Measurements from ENCODE around the gene RAB24. TPM values are rescaled to one million over a fixed set of nuclear protein-coding genes. Genes with fewer than 3 reads are reported as not detected.

Gene RAB24
- total and polyA plus RNA-seq, 2 of the 4 experiments (the other 2 are of a cell fraction), result 18.5 to 60.8 TPM

GRCh38 chr5:177334781-177335700 is 31.5 kb upstream of the RAB24 start:
- H2AK5ac ChIP-seq (ENCODE audit: low read depth, low read length), result no peak overlapping the region
- H3K56ac ChIP-seq (ENCODE audit: extremely low read depth, insufficient read depth, low read length), result no peak overlapping the region
- POLR2A ChIA-PET (ENCODE audit: unreplicated experiment), result no interaction called here
- peaks cover 7 to 20% of the 10 kb centered on the region in 2 experiments for H3K79me1 ChIP-seq (ENCODE audit: low read depth in 1 of 2, low read length in 2 of 2)
- H2BK5ac ChIP-seq (ENCODE audit: low read depth, low read length, poor library complexity, severe bottlenecking), result no peak overlapping the region
- no peak overlapping the region for H4K91ac ChIP-seq (ENCODE audit: insufficient read depth, low read depth, low read length)
- H3K9me1 ChIP-seq (ENCODE audit: insufficient read depth, low read length), result 0 out of 2 replicates have a peak, but pooled peaks cover 4% of the 10 kb centered on the region
- H2AK9ac ChIP-seq (replicated peaks; ENCODE audit: low read depth, low read length, poor library complexity), result no peak overlapping the region
- no peaks in the 10 kb centered on the region for H3K9me3 ChIP-seq (ENCODE audit: control insufficient read depth, insufficient read depth, low read length)
- no peak for ATAC-seq (ENCODE audit: low read depth)
- in situ Hi-C loops (cut with MboI; ENCODE audit: low sequenced_read_pairs), result no loop called here
- no TSS peak for BruUV-seq (replicated peaks)
- peaks cover 85% of the 10 kb centered on the region for H3K36me3 ChIP-seq (ENCODE audit: control insufficient read depth, insufficient read depth, low read length)
- intact Hi-C loops (cut with micrococcal nuclease), result no loop called here
- H2BK20ac ChIP-seq (ENCODE audit: low read depth, low read length), result no peak overlapping the region
- no peak overlapping the region for H3K23ac ChIP-seq (ENCODE audit: low read depth, low read length)
- dilution Hi-C loops (cut with HindIII; ENCODE audit: low sequenced_read_pairs, unreplicated experiment), result no loop called here
- no peak overlapping the region for H3K18ac ChIP-seq (ENCODE audit: low read depth, low read length)
- H3K4me1 ChIP-seq (ENCODE audit: control insufficient read depth, insufficient read depth, low read length), result no peaks in the 10 kb centered on the region
- no peak overlapping the region for H3K4me2 ChIP-seq (ENCODE audit: low read depth, low read length)
- no peaks in the 10 kb centered on the region for H3K27me3 ChIP-seq (ENCODE audit: control insufficient read depth, insufficient read depth, low read length)
- no peak overlapping the region for H4K5ac ChIP-seq (ENCODE audit: low read depth, low read length)
- no peak overlapping the region for H3K4ac ChIP-seq (ENCODE audit: low read depth, low read length)
- H3K4me3 ChIP-seq (ENCODE audit: insufficient read depth, low read depth, low read length), result no peak overlapping the region
- TF ChIP-seq MAFK (IDR thresholded peaks at IDR 0.05; ENCODE audit: low read depth, low read length) (no peak), ELK1 (IDR thresholded peaks at IDR 0.05; ENCODE audit: borderline replicate concordance, low read depth, low read length) (no peak)
- WGBS, 2 experiments (ENCODE audit: extremely low coverage in 2 of 2, insufficient read length in 1 of 2), result 78% methylated on average over 9 of the region's 21 CpGs; no CpG with 5 or more reads in 1 of the 2 experiments
- no peak overlapping the region for H2BK120ac ChIP-seq (ENCODE audit: low read depth, low read length)
- peaks cover 13% of the 10 kb centered on the region for H4K20me1 ChIP-seq (ENCODE audit: insufficient read depth, low read length)
- CTCF ChIA-PET, result interaction anchor here (0.8 kb wide), 1 partner anchor 25 kb away, joined by 3 read pairs; no protein-coding TSS in a partner anchor
- no peak overlapping the region for H3K14ac ChIP-seq (replicated peaks; ENCODE audit: low read depth, low read length)
- no peak for DNase-seq
- no peak overlapping the region for H3K27ac ChIP-seq (ENCODE audit: insufficient read depth, low read length)
- no peak overlapping the region for H2AFZ ChIP-seq (replicated peaks; ENCODE audit: low read length, poor library complexity)
- H3K9ac ChIP-seq (ENCODE audit: low read depth, low read length), result no peak overlapping the region
- no peak overlapping the region for H2BK15ac ChIP-seq (ENCODE audit: low read depth, low read length)
- H4K8ac ChIP-seq (ENCODE audit: low read depth in 2 of 2, low read length in 2 of 2), result no peak overlapping the region
